Measurements from ENCODE around the gene ARID3B. TPM values are rescaled to one million over a fixed set of nuclear protein-coding genes. Genes with fewer than 3 reads are reported as not detected.
A peak's percentile ranks its signal among the peaks of the same experiment; 100 is the strongest.

The ARID3B gene
- total and polyA plus RNA-seq, 2 donors (not counting 1 experiment from before 2014, with no cell fraction given) = 0.72 to 0.99 TPM

GRCh38 chr15:74642348-74642733, 101.3 kb downstream of the ARID3B start:
- Histone ChIP-seq H3K4me2 (ENCODE audit: extremely low read depth, insufficient read depth, low read length) (no peak overlapping the region), H3K36me3 (ENCODE audit: control insufficient read depth, insufficient read depth, low read length) (no peaks in the 10 kb centered on the region), H3K27ac (ENCODE audit: insufficient read depth, low read length) (no peak overlapping the region), H3K27me3 (ENCODE audit: control insufficient read depth, insufficient read depth, low read length) (no peaks in the 10 kb centered on the region), H4K20me1 (ENCODE audit: control insufficient read depth, extremely low read depth, insufficient read depth, low read length) (no peaks in the 10 kb centered on the region), H3K4me1 (ENCODE audit: control insufficient read depth, extremely low read depth, insufficient read depth, low read length) (no peaks in the 10 kb centered on the region), H3K9me3 (ENCODE audit: control insufficient read depth, insufficient read depth, low read depth, low read length) (no peaks in the 10 kb centered on the region), H3K79me2 (ENCODE audit: control insufficient read depth, insufficient read depth, low read length) (no peaks in the 10 kb centered on the region), H3K9ac (ENCODE audit: insufficient read depth, low read length) (no peak overlapping the region), H2AFZ (ENCODE audit: low read length) (no peak overlapping the region), H3K4me3 (replicated peaks in 1 of 4; ENCODE audit: control extremely low read depth in 1 of 4, insufficient read depth in 1 of 4, low read depth in 3 of 4, low read length in 4 of 4) (no peak overlapping the region)
- DNase-seq (ENCODE audit: low read depth in 2 of 2) = no peak
- TF ChIP-seq EZH2 (IDR thresholded peaks at IDR 0.05; ENCODE audit: low read length, missing control alignments) (no peak), CTCF (conservative IDR thresholded peaks at IDR 0.05 in 1 of 2, IDR thresholded peaks at IDR 0.05 in 1 of 2; ENCODE audit: low read depth in 1 of 2, low read length in 2 of 2) (no peak)

GRCh38 chr15:74642734-74643664, 102.0 kb downstream of the ARID3B start:
- Histone ChIP-seq H2AFZ (ENCODE audit: low read length) (no peak overlapping the region), H3K4me1 (ENCODE audit: control insufficient read depth, extremely low read depth, insufficient read depth, low read length) (no peaks in the 10 kb centered on the region), H3K27me3 (ENCODE audit: control insufficient read depth, insufficient read depth, low read length) (no peaks in the 10 kb centered on the region), H3K9ac (ENCODE audit: insufficient read depth, low read length) (no peak overlapping the region), H3K79me2 (ENCODE audit: control insufficient read depth, insufficient read depth, low read length) (no peaks in the 10 kb centered on the region), H4K20me1 (ENCODE audit: control insufficient read depth, extremely low read depth, insufficient read depth, low read length) (no peaks in the 10 kb centered on the region), H3K36me3 (ENCODE audit: control insufficient read depth, insufficient read depth, low read length) (no peaks in the 10 kb centered on the region), H3K9me3 (ENCODE audit: control insufficient read depth, insufficient read depth, low read depth, low read length) (no peaks in the 10 kb centered on the region), H3K4me3 (replicated peaks in 1 of 4; ENCODE audit: control extremely low read depth in 1 of 4, insufficient read depth in 1 of 4, low read depth in 3 of 4, low read length in 4 of 4) (no peak overlapping the region), H3K4me2 (ENCODE audit: extremely low read depth, insufficient read depth, low read length) (no peak overlapping the region), H3K27ac (ENCODE audit: insufficient read depth, low read length) (no peak overlapping the region)
- TF ChIP-seq EZH2 (IDR thresholded peaks at IDR 0.05; ENCODE audit: low read length, missing control alignments) = no peak
- TF ChIP-seq CTCF (conservative IDR thresholded peaks at IDR 0.05 in 1 of 2, IDR thresholded peaks at IDR 0.05 in 1 of 2; ENCODE audit: low read depth in 1 of 2, low read length in 2 of 2) = no peak
- peak in 1 of 2 donors; percentile 79 for DNase-seq (ENCODE audit: low read depth in 2 of 2)

GRCh38 chr15:74643665-74644204, 102.7 kb downstream of the ARID3B start:
- no peak overlapping the region for H3K4me3 ChIP-seq (replicated peaks in 1 of 4; ENCODE audit: control extremely low read depth in 1 of 4, insufficient read depth in 1 of 4, low read depth in 3 of 4, low read length in 4 of 4)
- TF ChIP-seq CTCF (conservative IDR thresholded peaks at IDR 0.05 in 1 of 2, IDR thresholded peaks at IDR 0.05 in 1 of 2; ENCODE audit: low read depth in 1 of 2, low read length in 2 of 2) = no peak
- no peak overlapping the region for H3K9ac ChIP-seq (ENCODE audit: insufficient read depth, low read length)
- H2AFZ ChIP-seq (ENCODE audit: low read length) = no peak overlapping the region
- no peaks in the 10 kb centered on the region for H3K36me3 ChIP-seq (ENCODE audit: control insufficient read depth, insufficient read depth, low read length)
- H3K27me3 ChIP-seq (ENCODE audit: control insufficient read depth, insufficient read depth, low read length) = no peaks in the 10 kb centered on the region
- DNase-seq (ENCODE audit: low read depth in 2 of 2) = no peak
- H3K27ac ChIP-seq (ENCODE audit: insufficient read depth, low read length) = no peak overlapping the region
- no peaks in the 10 kb centered on the region for H4K20me1 ChIP-seq (ENCODE audit: control insufficient read depth, extremely low read depth, insufficient read depth, low read length)
- no peaks in the 10 kb centered on the region for H3K9me3 ChIP-seq (ENCODE audit: control insufficient read depth, insufficient read depth, low read depth, low read length)
- no peak overlapping the region for H3K4me2 ChIP-seq (ENCODE audit: extremely low read depth, insufficient read depth, low read length)
- H3K4me1 ChIP-seq (ENCODE audit: control insufficient read depth, extremely low read depth, insufficient read depth, low read length) = no peaks in the 10 kb centered on the region
- H3K79me2 ChIP-seq (ENCODE audit: control insufficient read depth, insufficient read depth, low read length) = no peaks in the 10 kb centered on the region
